ENCODE data around the gene SDF4.
"Not testable (repeated sequence)": the region's sequence is repeated elsewhere in the genome, so short reads cannot be mapped to it uniquely, and the experiment has no call there.

SDF4 gene

GRCh38 chr1:1176931-1177330, 54.9 kb downstream of the SDF4 start:
- no peaks in the 10 kb centered on the region for H3K4me1 ChIP-seq (ENCODE audit: control insufficient read depth, insufficient read depth, low read length)
- H3K4me3 ChIP-seq (ENCODE audit: low read length): no peak overlapping the region
- no peak for DNase-seq (ENCODE audit: low read depth)
- H3K36me3 ChIP-seq (ENCODE audit: control insufficient read depth, insufficient read depth, low read length, severe bottlenecking): no peaks in the 10 kb centered on the region
- H3K9me3 ChIP-seq (ENCODE audit: control insufficient read depth, low read length): peaks cover 3% of the 10 kb centered on the region
- H3K27me3 ChIP-seq (replicated peaks; ENCODE audit: control insufficient read depth, insufficient read depth, low read length): peaks cover 57% of the 10 kb centered on the region
- H3K9ac ChIP-seq (ENCODE audit: low read length): no peak overlapping the region

DNA sequence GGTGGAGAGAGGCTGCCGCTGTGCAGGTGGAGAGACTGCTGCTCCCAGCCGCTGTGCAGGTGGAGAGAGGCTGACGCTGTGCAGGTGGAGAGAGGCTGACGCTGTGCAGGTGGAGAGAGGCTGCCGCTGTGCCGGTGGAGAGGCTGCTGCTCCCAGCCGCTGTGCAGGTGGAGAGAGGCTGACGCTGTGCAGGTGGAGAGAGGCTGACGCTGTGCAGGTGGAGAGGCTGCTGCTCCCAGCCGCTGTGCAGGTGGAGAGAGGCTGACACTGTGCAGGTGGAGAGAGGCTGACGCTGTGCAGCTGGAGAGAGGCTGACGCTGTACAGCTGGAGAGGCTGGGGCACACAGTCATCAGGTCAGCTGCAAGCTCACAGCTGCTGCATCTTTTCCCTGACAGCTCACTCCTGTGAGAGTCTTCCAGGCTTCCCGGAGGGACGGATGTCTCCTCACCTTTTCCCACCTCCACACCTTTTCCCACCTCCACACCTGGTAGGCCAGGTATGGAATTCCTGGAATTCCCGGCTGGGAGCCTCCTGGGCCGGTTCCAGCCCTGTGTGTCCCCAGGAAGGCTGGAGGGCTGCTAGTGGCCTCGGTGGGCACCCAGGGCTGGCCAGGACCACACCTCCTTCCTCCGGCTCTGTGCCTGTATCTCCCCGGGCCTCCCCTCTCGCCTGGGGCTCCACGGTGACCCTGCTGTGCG, 55.6 kb downstream of the SDF4 start:
- H3K9ac ChIP-seq (ENCODE audit: low read length); H3K9me3 ChIP-seq (ENCODE audit: control insufficient read depth, low read length); H3K4me3 ChIP-seq (ENCODE audit: low read length); H3K36me3 ChIP-seq (ENCODE audit: control insufficient read depth, insufficient read depth, low read length, severe bottlenecking); DNase-seq (ENCODE audit: low read depth); H3K4me1 ChIP-seq (ENCODE audit: control insufficient read depth, insufficient read depth, low read length): not testable (repeated sequence)
- H3K27me3 ChIP-seq (replicated peaks; ENCODE audit: control insufficient read depth, insufficient read depth, low read length): peaks cover 57% of the 10 kb centered on the region

DNA sequence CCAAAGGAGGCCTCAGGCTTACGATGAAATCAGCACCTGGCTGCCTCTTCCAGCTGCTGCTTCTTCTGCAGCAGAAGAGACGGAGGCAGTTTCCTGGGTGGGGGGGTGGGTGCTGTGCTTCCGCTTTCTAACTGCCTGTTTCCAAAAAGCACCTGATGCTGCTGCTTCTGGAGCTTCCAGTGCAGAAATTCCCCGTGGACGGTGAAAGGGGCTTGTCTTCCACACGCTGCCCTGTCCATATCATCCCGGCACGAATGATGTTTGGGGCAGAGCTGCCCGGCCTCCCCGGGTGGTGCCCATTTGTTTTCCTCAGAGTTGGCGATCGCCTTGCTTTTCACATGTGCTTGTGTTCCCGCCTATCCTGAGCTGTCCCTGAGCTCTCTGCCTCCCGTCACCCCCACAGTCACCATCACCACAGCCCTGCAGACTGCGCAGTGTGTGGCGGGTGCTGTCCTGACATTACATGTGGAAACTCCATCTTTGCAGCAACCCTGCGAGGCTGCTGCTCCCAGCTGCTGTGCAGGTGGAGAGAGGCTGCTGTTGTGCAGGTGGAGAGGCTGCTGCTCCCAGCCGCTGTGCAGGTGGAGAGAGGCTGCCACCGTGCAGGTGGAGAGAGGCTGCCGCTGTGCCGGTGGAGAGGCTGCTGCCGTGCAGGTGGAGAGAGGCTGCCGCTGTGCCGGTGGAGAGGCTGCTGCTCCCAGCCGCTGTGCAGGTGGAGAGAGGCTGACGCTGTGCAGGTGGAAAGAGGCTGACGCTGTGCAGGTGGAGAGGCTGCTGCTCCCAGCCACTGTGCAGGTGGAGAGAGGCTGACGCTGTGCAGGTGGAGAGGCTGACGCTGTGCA, 56.4 kb downstream of the SDF4 start:
- H3K4me3 ChIP-seq (ENCODE audit: low read length): no peak overlapping the region
- DNase-seq (ENCODE audit: low read depth): no peak
- peaks cover 3% of the 10 kb centered on the region for H3K9me3 ChIP-seq (ENCODE audit: control insufficient read depth, low read length)
- H3K4me1 ChIP-seq (ENCODE audit: control insufficient read depth, insufficient read depth, low read length): no peaks in the 10 kb centered on the region
- H3K27me3 ChIP-seq (replicated peaks; ENCODE audit: control insufficient read depth, insufficient read depth, low read length): peaks cover 61% of the 10 kb centered on the region
- no peaks in the 10 kb centered on the region for H3K36me3 ChIP-seq (ENCODE audit: control insufficient read depth, insufficient read depth, low read length, severe bottlenecking)
- H3K9ac ChIP-seq (ENCODE audit: low read length): no peak overlapping the region

DNA sequence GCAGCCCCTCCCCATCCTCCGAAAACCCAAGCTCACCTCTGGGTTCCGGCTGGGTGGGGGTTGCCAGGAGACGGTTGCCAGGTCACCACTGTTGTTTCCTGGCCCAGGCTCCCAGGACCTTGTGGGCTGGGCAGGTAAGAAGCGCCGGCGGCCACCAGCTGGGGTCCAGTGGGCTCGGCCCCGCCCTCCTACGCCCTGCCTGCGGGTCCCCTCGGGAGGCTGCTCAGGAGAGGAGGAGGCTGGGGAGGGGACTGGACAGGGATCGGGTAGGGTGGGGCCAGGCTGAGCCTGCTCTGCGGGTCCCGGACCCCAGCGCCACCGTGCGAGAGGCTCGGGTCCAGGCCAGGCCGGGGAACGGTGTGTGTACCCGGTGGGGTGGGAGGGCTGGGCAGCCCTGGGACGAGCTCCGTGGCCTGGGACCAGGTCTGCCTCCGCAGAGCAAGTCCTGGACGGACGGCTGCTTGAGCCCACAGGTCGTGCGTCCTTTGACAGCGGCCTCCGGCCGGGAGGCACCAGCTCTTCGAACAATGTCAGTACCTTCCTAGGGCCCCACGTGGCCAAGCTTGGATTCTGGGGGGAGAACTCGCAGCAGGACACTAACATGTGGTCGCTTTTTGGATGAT, 57.9 kb downstream of the SDF4 start, which contains the start of gene TTLL10:
Gene TTLL10, plus strand, starts transcription at position 88 of the 623 bp plus-strand sequence. CDS start 5,336 bp downstream, outside the sequence.
- H3K4me3 ChIP-seq (ENCODE audit: low read length): no peak within 1 kb of the TSS
- no peak within 1 kb of the TSS for H3K9ac ChIP-seq (ENCODE audit: low read length)
- DNase-seq (ENCODE audit: low read depth): no peak
- peaks cover 68% of the 10 kb centered on the region for H3K27me3 ChIP-seq (replicated peaks; ENCODE audit: control insufficient read depth, insufficient read depth, low read length)
- no peaks in the 10 kb centered on the region for H3K36me3 ChIP-seq (ENCODE audit: control insufficient read depth, insufficient read depth, low read length, severe bottlenecking)
- H3K4me1 ChIP-seq (ENCODE audit: control insufficient read depth, insufficient read depth, low read length): no peaks in the 10 kb centered on the region
- peaks cover 3% of the 10 kb centered on the region for H3K9me3 ChIP-seq (ENCODE audit: control insufficient read depth, low read length)

DNA sequence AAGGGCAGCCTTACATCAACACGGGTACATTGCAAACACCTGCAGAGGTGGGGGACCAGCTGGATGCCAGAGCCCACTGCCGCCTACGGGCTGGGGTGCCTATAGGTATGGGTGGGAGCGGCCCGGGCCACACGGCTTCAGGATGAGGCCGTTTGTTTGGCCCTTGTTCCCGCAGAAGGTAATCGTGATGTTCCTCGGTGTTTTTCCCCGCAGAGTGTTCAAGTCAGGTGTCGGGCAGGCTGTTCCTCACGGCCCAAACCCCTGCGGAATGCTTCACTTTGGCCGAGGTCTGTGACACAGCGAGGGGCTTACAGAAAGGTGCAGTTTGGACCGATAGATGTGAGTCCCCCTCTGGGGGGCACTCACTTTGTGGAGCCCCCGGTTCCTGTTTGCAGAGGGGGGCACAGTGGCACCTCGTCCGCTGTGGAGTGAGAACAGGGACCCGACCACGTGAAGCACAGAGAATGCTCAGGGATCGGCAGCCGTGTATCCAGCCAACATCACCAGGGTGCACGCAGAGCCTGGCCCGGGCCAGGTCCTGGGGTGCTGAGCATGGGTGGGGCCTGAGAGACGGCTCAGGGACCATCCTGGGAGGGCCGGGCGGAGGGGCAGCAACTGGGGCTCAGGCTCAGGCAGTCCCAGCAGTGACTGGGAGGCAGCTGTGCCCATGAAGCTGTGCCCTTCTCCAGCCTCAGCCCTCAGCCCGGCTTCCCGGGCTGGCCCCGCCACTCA, 58.6 kb downstream of the SDF4 start:
- H3K4me1 ChIP-seq (ENCODE audit: control insufficient read depth, insufficient read depth, low read length): no peaks in the 10 kb centered on the region
- H3K9me3 ChIP-seq (ENCODE audit: control insufficient read depth, low read length): peaks cover 3% of the 10 kb centered on the region
- no peak for DNase-seq (ENCODE audit: low read depth)
- no peak overlapping the region for H3K9ac ChIP-seq (ENCODE audit: low read length)
- H3K36me3 ChIP-seq (ENCODE audit: control insufficient read depth, insufficient read depth, low read length, severe bottlenecking): no peaks in the 10 kb centered on the region
- no peak overlapping the region for H3K4me3 ChIP-seq (ENCODE audit: low read length)
- H3K27me3 ChIP-seq (replicated peaks; ENCODE audit: control insufficient read depth, insufficient read depth, low read length): peaks cover 75% of the 10 kb centered on the region

DNA sequence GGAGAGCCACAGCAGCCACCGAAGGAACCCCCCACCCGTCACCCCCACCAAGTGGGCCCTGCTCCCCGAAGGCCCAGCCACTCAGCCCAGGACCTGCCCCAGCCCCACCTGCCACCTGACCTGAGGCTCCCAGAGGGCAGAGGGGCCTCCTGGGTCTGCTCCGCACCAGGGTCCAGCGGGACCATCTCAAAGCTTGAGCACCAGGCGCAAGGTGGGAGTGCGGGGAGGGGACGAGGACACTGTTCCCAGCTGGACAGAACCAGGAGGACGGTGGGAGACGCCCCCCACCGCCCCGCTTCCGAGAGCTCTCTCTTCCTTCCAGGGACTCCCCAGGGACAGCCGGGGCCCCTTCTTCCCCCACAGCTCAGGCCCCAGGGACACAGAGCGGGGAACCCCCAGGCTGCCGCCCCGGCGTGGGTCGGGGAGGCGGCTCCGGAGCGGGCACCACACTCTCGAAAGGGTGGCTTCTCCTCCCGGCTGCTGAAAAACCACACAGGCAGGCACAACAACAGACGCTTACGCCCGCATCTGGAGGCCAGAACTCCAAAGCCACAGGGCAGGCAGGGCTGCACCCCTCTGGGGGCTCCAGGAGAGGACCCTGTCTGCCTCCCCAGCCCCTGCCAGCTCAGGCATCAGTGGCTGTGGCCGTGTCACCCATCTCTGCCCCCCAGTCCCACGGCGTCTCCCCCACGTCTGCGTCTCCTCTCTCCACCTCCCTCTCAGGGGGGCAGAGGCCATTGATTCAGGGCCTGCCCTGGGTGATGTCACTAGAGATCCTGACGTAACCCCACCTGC, 60.1 kb downstream of the SDF4 start:
- H3K9me3 ChIP-seq (ENCODE audit: control insufficient read depth, low read length): peaks cover 3% of the 10 kb centered on the region
- H3K36me3 ChIP-seq (ENCODE audit: control insufficient read depth, insufficient read depth, low read length, severe bottlenecking): no peaks in the 10 kb centered on the region
- no peak for DNase-seq (ENCODE audit: low read depth)
- no peak overlapping the region for H3K9ac ChIP-seq (ENCODE audit: low read length)
- no peak overlapping the region for H3K4me3 ChIP-seq (ENCODE audit: low read length)
- H3K27me3 ChIP-seq (replicated peaks; ENCODE audit: control insufficient read depth, insufficient read depth, low read length): peaks cover 66% of the 10 kb centered on the region
- no peaks in the 10 kb centered on the region for H3K4me1 ChIP-seq (ENCODE audit: control insufficient read depth, insufficient read depth, low read length)

DNA sequence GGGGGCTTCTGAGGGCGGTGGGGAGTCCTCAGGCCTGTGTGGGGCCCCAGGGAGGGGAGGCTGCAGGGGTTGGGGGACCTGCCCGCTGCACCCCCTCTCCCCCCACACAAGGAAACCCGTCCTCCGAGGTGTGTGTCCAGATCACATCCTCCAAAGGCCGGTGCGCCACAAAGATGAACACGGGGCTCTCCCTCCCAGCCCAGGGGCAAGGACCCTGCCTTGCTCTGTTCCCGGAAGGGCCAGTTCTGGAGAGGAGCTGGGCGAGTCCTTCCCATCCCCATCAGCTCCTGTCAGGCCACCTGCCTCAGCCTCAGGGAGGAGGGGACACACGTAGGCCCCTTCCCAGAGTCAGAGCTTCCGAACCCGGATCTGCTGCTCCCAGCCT, 60.6 kb downstream of the SDF4 start:
- no peak for DNase-seq (ENCODE audit: low read depth)
- peaks cover 3% of the 10 kb centered on the region for H3K9me3 ChIP-seq (ENCODE audit: control insufficient read depth, low read length)

GRCh38 chr1:1170215-1171091, 61.3 kb downstream of the SDF4 start:
- Histone ChIP-seq H3K27me3 (replicated peaks; ENCODE audit: control insufficient read depth, insufficient read depth, low read length) (peaks cover 60% of the 10 kb centered on the region), H3K4me3 (ENCODE audit: low read length) (no peak overlapping the region), H3K36me3 (ENCODE audit: control insufficient read depth, insufficient read depth, low read length, severe bottlenecking) (no peaks in the 10 kb centered on the region), H3K4me1 (ENCODE audit: control insufficient read depth, insufficient read depth, low read length) (no peaks in the 10 kb centered on the region), H3K9me3 (ENCODE audit: control insufficient read depth, low read length) (peaks cover 2% of the 10 kb centered on the region), H3K9ac (ENCODE audit: low read length) (no peak overlapping the region)
- no peak for DNase-seq (ENCODE audit: low read depth)

More for the DNA sequence above, 60.6 kb downstream of the SDF4 start:
- Histone ChIP-seq H3K4me1 (ENCODE audit: control insufficient read depth, insufficient read depth, low read length) (no peaks in the 10 kb centered on the region), H3K36me3 (ENCODE audit: control insufficient read depth, insufficient read depth, low read length, severe bottlenecking) (no peaks in the 10 kb centered on the region), H3K27me3 (replicated peaks; ENCODE audit: control insufficient read depth, insufficient read depth, low read length) (peaks cover 61% of the 10 kb centered on the region), H3K9ac (ENCODE audit: low read length) (no peak overlapping the region), H3K4me3 (ENCODE audit: low read length) (no peak overlapping the region)

- no peak for DNase-seq (ENCODE audit: low read depth)
- peaks cover 60% of the 10 kb centered on the region for H3K27me3 ChIP-seq (replicated peaks; ENCODE audit: control insufficient read depth, insufficient read depth, low read length)
- no peak overlapping the region for H3K9ac ChIP-seq (ENCODE audit: low read length)
- H3K9me3 ChIP-seq (ENCODE audit: control insufficient read depth, low read length): no peaks in the 10 kb centered on the region
- H3K4me3 ChIP-seq (ENCODE audit: low read length): no peak overlapping the region
- H3K4me1 ChIP-seq (ENCODE audit: control insufficient read depth, insufficient read depth, low read length): no peaks in the 10 kb centered on the region
- H3K36me3 ChIP-seq (ENCODE audit: control insufficient read depth, insufficient read depth, low read length, severe bottlenecking): no peaks in the 10 kb centered on the region
Observed at GRCh38 chr1:1169429-1170214, 62.2 kb downstream of the SDF4 start.
